ENCODE data around the gene ARHGEF10L.

ARHGEF10L gene

GRCh38 chr1:17617787-17618557 lies 78.5 kb downstream of the ARHGEF10L start:
- DNase-seq (ENCODE audit: low read depth), result no peak

GRCh38 chr1:17618558-17619247 lies 79.2 kb downstream of the ARHGEF10L start:
- TF ChIP-seq CTCF (IDR thresholded peaks at IDR 0.05; ENCODE audit: control insufficient read depth, insufficient read depth, low read depth, low read length, missing control alignments), result no peak
- no peak overlapping the region for H3K4me3 ChIP-seq (ENCODE audit: control insufficient read depth, low read depth, low read length)
- DNase-seq (ENCODE audit: low read depth), result no peak

More at GRCh38 chr1:17617787-17618557, 78.5 kb downstream of the ARHGEF10L start:
- H3K4me3 ChIP-seq (ENCODE audit: control insufficient read depth, low read depth, low read length), result no peak overlapping the region
- TF ChIP-seq CTCF (IDR thresholded peaks at IDR 0.05; ENCODE audit: control insufficient read depth, insufficient read depth, low read depth, low read length, missing control alignments), result no peak

GRCh38 chr1:17620448-17620847 lies 81.0 kb downstream of the ARHGEF10L start:
- TF ChIP-seq CTCF (IDR thresholded peaks at IDR 0.05; ENCODE audit: control insufficient read depth, insufficient read depth, low read depth, low read length, missing control alignments), result no peak
- DNase-seq (ENCODE audit: low read depth), result no peak
- no peak overlapping the region for H3K4me3 ChIP-seq (ENCODE audit: control insufficient read depth, low read depth, low read length)

GRCh38 chr1:17621691-17622090 lies 82.2 kb downstream of the ARHGEF10L start:
- no peak overlapping the region for H3K4me3 ChIP-seq (ENCODE audit: control insufficient read depth, low read depth, low read length)
- no peak for TF ChIP-seq CTCF (IDR thresholded peaks at IDR 0.05; ENCODE audit: control insufficient read depth, insufficient read depth, low read depth, low read length, missing control alignments)
- no peak for DNase-seq (ENCODE audit: low read depth)

- no peak for DNase-seq (ENCODE audit: low read depth)
- H3K4me3 ChIP-seq (ENCODE audit: control insufficient read depth, low read depth, low read length), result no peak overlapping the region
- no peak for TF ChIP-seq CTCF (IDR thresholded peaks at IDR 0.05; ENCODE audit: control insufficient read depth, insufficient read depth, low read depth, low read length, missing control alignments)
Observed at GRCh38 chr1:17622823-17623222, 83.3 kb downstream of the ARHGEF10L start.

- TF ChIP-seq CTCF (IDR thresholded peaks at IDR 0.05; ENCODE audit: control insufficient read depth, insufficient read depth, low read depth, low read length, missing control alignments), result no peak
- H3K4me3 ChIP-seq (ENCODE audit: control insufficient read depth, low read depth, low read length), result no peak overlapping the region
- DNase-seq (ENCODE audit: low read depth), result no peak
Observed at GRCh38 chr1:17624611-17625233, 85.2 kb downstream of the ARHGEF10L start.
